ENCODE data around the gene EYA2.

Gene EYA2

GRCh38 chr20:46983466-46983865, 88.8 kb downstream of the EYA2 start:
- DNase-seq (ENCODE audit: low read depth, low spot score), result no peak
- no peak for TF ChIP-seq POLR2AphosphoS5 (IDR thresholded peaks at IDR 0.05; ENCODE audit: borderline replicate concordance, low read depth, low read length)
- TF ChIP-seq FOXP2 (optimal IDR thresholded peaks at IDR 0.05; ENCODE audit: control extremely low read depth, extremely low read length, insufficient read depth), result no peak
- TF ChIP-seq EZH2 (IDR thresholded peaks at IDR 0.05), result no peak
- H3K4me3 ChIP-seq, result no peak overlapping the region
- H3K27ac ChIP-seq, result no peak overlapping the region
- H3K36me3 ChIP-seq (ENCODE audit: insufficient read depth, low read length), result no peaks in the 10 kb centered on the region
- no peaks in the 10 kb centered on the region for H3K9me3 ChIP-seq (ENCODE audit: low read depth, low read length)
- H3K9ac ChIP-seq (ENCODE audit: insufficient read length), result no peak overlapping the region

GRCh38 chr20:46984405-46984804, 89.8 kb downstream of the EYA2 start:
- Histone ChIP-seq H3K4me3 (no peak overlapping the region), H3K9me3 (ENCODE audit: low read depth, low read length) (no peaks in the 10 kb centered on the region), H3K27ac (no peak overlapping the region), H3K36me3 (ENCODE audit: insufficient read depth, low read length) (no peaks in the 10 kb centered on the region), H3K9ac (ENCODE audit: insufficient read length) (no peak overlapping the region)
- TF ChIP-seq FOXP2 (optimal IDR thresholded peaks at IDR 0.05; ENCODE audit: control extremely low read depth, extremely low read length, insufficient read depth) (no peak), EZH2 (IDR thresholded peaks at IDR 0.05) (no peak), POLR2AphosphoS5 (IDR thresholded peaks at IDR 0.05; ENCODE audit: borderline replicate concordance, low read depth, low read length) (no peak)
- no peak for DNase-seq (ENCODE audit: low read depth, low spot score)

- Histone ChIP-seq H3K36me3 (ENCODE audit: insufficient read depth, low read length) (no peaks in the 10 kb centered on the region), H3K9me3 (ENCODE audit: low read depth, low read length) (no peaks in the 10 kb centered on the region), H3K27ac (no peak overlapping the region), H3K9ac (ENCODE audit: insufficient read length) (no peak overlapping the region), H3K4me3 (no peak overlapping the region)
- no peak for TF ChIP-seq EZH2 (IDR thresholded peaks at IDR 0.05)
- no peak for TF ChIP-seq FOXP2 (optimal IDR thresholded peaks at IDR 0.05; ENCODE audit: control extremely low read depth, extremely low read length, insufficient read depth)
- TF ChIP-seq POLR2AphosphoS5 (IDR thresholded peaks at IDR 0.05; ENCODE audit: borderline replicate concordance, low read depth, low read length), result no peak
- no peak for DNase-seq (ENCODE audit: low read depth, low spot score)
Observed at GRCh38 chr20:46985250-46985649, 90.6 kb downstream of the EYA2 start.

GRCh38 chr20:46985671-46986070, 91.0 kb downstream of the EYA2 start:
- no peak overlapping the region for H3K27ac ChIP-seq
- no peak overlapping the region for H3K9ac ChIP-seq (ENCODE audit: insufficient read length)
- H3K36me3 ChIP-seq (ENCODE audit: insufficient read depth, low read length), result no peaks in the 10 kb centered on the region
- TF ChIP-seq FOXP2 (optimal IDR thresholded peaks at IDR 0.05; ENCODE audit: control extremely low read depth, extremely low read length, insufficient read depth) (no peak), EZH2 (IDR thresholded peaks at IDR 0.05) (no peak), POLR2AphosphoS5 (IDR thresholded peaks at IDR 0.05; ENCODE audit: borderline replicate concordance, low read depth, low read length) (no peak)
- no peaks in the 10 kb centered on the region for H3K9me3 ChIP-seq (ENCODE audit: low read depth, low read length)
- DNase-seq (ENCODE audit: low read depth, low spot score), result no peak
- no peak overlapping the region for H3K4me3 ChIP-seq

- no peak for TF ChIP-seq POLR2AphosphoS5 (IDR thresholded peaks at IDR 0.05; ENCODE audit: borderline replicate concordance, low read depth, low read length)
- no peak for TF ChIP-seq EZH2 (IDR thresholded peaks at IDR 0.05)
- TF ChIP-seq FOXP2 (optimal IDR thresholded peaks at IDR 0.05; ENCODE audit: control extremely low read depth, extremely low read length, insufficient read depth), result no peak
- DNase-seq (ENCODE audit: low read depth, low spot score), result no peak
- Histone ChIP-seq H3K4me3 (no peak overlapping the region), H3K27ac (no peak overlapping the region), H3K9me3 (ENCODE audit: low read depth, low read length) (no peaks in the 10 kb centered on the region), H3K36me3 (ENCODE audit: insufficient read depth, low read length) (no peaks in the 10 kb centered on the region), H3K9ac (ENCODE audit: insufficient read length) (no peak overlapping the region)
Observed at GRCh38 chr20:46987001-46987400, 92.4 kb downstream of the EYA2 start.

- Histone ChIP-seq H3K9ac (ENCODE audit: insufficient read length) (no peak overlapping the region), H3K9me3 (ENCODE audit: low read depth, low read length) (no peaks in the 10 kb centered on the region), H3K27ac (no peak overlapping the region), H3K4me3 (no peak overlapping the region), H3K36me3 (ENCODE audit: insufficient read depth, low read length) (no peaks in the 10 kb centered on the region)
- TF ChIP-seq EZH2 (IDR thresholded peaks at IDR 0.05), result no peak
- no peak for TF ChIP-seq POLR2AphosphoS5 (IDR thresholded peaks at IDR 0.05; ENCODE audit: borderline replicate concordance, low read depth, low read length)
- no peak for TF ChIP-seq FOXP2 (optimal IDR thresholded peaks at IDR 0.05; ENCODE audit: control extremely low read depth, extremely low read length, insufficient read depth)
- DNase-seq (ENCODE audit: low read depth, low spot score), result no peak
Observed at GRCh38 chr20:46990017-46990595, 95.5 kb downstream of the EYA2 start.

- Histone ChIP-seq H3K9ac (ENCODE audit: insufficient read length) (no peak overlapping the region), H3K4me3 (no peak overlapping the region), H3K9me3 (ENCODE audit: low read depth, low read length) (no peaks in the 10 kb centered on the region), H3K27ac (no peak overlapping the region), H3K36me3 (ENCODE audit: insufficient read depth, low read length) (no peaks in the 10 kb centered on the region)
- TF ChIP-seq EZH2 (IDR thresholded peaks at IDR 0.05) (no peak), FOXP2 (optimal IDR thresholded peaks at IDR 0.05; ENCODE audit: control extremely low read depth, extremely low read length, insufficient read depth) (no peak), POLR2AphosphoS5 (IDR thresholded peaks at IDR 0.05; ENCODE audit: borderline replicate concordance, low read depth, low read length) (no peak)
- no peak for DNase-seq (ENCODE audit: low read depth, low spot score)
Observed at GRCh38 chr20:46990596-46991104, 96.0 kb downstream of the EYA2 start.

GRCh38 chr20:46991168-46991567, 96.5 kb downstream of the EYA2 start:
- Histone ChIP-seq H3K27ac (no peak overlapping the region), H3K36me3 (ENCODE audit: insufficient read depth, low read length) (no peaks in the 10 kb centered on the region)
- no peak for TF ChIP-seq POLR2AphosphoS5 (IDR thresholded peaks at IDR 0.05; ENCODE audit: borderline replicate concordance, low read depth, low read length)
- no peak for TF ChIP-seq FOXP2 (optimal IDR thresholded peaks at IDR 0.05; ENCODE audit: control extremely low read depth, extremely low read length, insufficient read depth)
- TF ChIP-seq EZH2 (IDR thresholded peaks at IDR 0.05), result no peak

More at GRCh38 chr20:46991168-46991567, 96.5 kb downstream of the EYA2 start:
- no peak overlapping the region for H3K4me3 ChIP-seq
- no peaks in the 10 kb centered on the region for H3K9me3 ChIP-seq (ENCODE audit: low read depth, low read length)
- no peak for DNase-seq (ENCODE audit: low read depth, low spot score)
- no peak overlapping the region for H3K9ac ChIP-seq (ENCODE audit: insufficient read length)

All from SK-N-MC (cell line).